ENCODE data around the gene CACNB2. TPM values are rescaled to one million over a fixed set of nuclear protein-coding genes. Genes with fewer than 3 reads are reported as not detected.

The CACNB2 gene
- polyA plus RNA-seq, 2 of the 4 experiments (the other 2 are of a cell fraction) = not detected

DNA sequence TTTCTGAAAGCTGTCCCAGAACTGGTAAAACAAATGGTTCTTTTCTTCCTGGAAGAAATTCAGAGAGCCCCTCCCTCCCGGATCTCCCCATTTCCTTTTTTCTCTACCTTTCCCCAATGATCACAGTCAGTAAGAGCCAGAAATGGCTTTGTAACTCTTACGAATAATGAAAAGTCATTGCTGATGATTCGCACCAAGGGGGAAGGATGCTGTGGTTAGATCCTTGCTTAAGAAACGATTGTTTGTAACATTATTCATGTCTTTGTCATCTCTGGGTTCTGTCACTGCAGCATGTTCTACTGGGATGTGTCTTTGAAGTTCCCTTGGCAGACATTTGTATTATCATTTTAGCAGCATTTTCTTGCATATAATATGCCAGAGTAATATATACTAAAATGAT lies 138.9 kb downstream of the CACNB2 start:
- FAIRE-seq (no peak), ATAC-seq (no peak), DNase-seq (ENCODE audit: low read depth in 1 of 2, low spot score in 1 of 2) (peak in 1 of 2 experiments; percentile 7)
- 18% methylated on average over 4 of the region's 4 CpGs for WGBS (ENCODE audit: missing lambda C conversion rate)
- ChIA-PET CTCF (no interaction called here), POLR2A (no interaction called here)
- H3K27ac ChIP-seq = no peak overlapping the region
- TF ChIP-seq CHD2 (IDR thresholded peaks at IDR 0.05; ENCODE audit: low read length, partially characterized antibody) (no peak), JUNB (IDR thresholded peaks at IDR 0.05) (no peak), NFE2L2 (conservative IDR thresholded peaks at IDR 0.05; ENCODE audit: low read length) (no peak), CEBPB (IDR thresholded peaks at IDR 0.05) (no peak), TFCP2L1 (CRISPR knock-in tag; IDR thresholded peaks at IDR 0.05) (no peak), ZC3H11A (IDR thresholded peaks at IDR 0.05) (no peak), POLR2A (IDR thresholded peaks at IDR 0.05; ENCODE audit: low read length) (no peak), EP300 (IDR thresholded peaks at IDR 0.05) (no peak), RARB (CRISPR knock-in tag; IDR thresholded peaks at IDR 0.05) (no peak), NPAS2 (CRISPR knock-in tag; IDR thresholded peaks at IDR 0.05; ENCODE audit: borderline replicate concordance) (no peak), RCOR1 (IDR thresholded peaks at IDR 0.05; ENCODE audit: low read depth, low read length) (no peak), SREBF2 (IDR thresholded peaks at IDR 0.05) (no peak), HOXA7 (CRISPR knock-in tag; IDR thresholded peaks at IDR 0.05) (no peak)
- TF ChIP-seq, protein P1, sequence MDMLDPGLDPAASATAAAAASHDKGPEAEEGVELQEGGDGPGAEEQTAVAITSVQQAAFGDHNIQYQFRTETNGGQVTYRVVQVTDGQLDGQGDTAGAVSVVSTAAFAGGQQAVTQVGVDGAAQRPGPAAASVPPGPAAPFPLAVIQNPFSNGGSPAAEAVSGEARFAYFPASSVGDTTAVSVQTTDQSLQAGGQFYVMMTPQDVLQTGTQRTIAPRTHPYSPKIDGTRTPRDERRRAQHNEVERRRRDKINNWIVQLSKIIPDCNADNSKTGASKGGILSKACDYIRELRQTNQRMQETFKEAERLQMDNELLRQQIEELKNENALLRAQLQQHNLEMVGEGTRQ (IDR thresholded peaks at IDR 0.05) = no peak
- TF ChIP-seq, protein P2, sequence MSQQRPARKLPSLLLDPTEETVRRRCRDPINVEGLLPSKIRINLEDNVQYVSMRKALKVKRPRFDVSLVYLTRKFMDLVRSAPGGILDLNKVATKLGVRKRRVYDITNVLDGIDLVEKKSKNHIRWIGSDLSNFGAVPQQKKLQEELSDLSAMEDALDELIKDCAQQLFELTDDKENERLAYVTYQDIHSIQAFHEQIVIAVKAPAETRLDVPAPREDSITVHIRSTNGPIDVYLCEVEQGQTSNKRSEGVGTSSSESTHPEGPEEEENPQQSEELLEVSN (IDR thresholded peaks at IDR 0.05; ENCODE audit: borderline replicate concordance, low read depth) = no peak
- no peaks in the 10 kb centered on the region for H3K4me1 ChIP-seq
- no peaks in the 10 kb centered on the region for H3K9me3 ChIP-seq
- H3K4me3 ChIP-seq = no peak overlapping the region
- no peak overlapping the region for H3K4me2 ChIP-seq

DNA sequence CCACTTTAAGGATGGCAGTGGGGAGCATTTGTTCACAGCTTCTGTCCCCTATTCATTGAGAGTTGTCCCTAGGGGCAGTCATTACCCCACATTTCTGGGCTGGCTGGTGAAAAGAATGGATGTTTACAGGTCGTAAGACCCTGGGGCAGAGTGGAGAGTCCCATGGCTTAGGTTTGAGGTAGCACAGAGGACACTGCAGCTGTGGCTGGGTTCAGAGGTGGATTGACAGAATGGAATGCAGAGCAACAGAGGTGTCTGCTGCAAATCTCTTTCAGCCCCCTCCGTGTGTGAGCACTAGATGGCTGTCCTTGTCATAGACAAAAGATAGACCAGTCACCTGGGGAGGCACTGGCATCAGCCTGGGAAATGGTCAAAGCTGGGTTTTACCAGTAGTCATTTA lies 141.9 kb downstream of the CACNB2 start:
- Histone ChIP-seq H3K27ac (no peak overlapping the region), H3K4me3 (no peak overlapping the region), H3K4me1 (no peaks in the 10 kb centered on the region), H3K9me3 (no peaks in the 10 kb centered on the region), H3K4me2 (no peak overlapping the region)
- DNase-seq (ENCODE audit: low read depth in 1 of 2, low spot score in 1 of 2) (no peak), ATAC-seq (no peak), FAIRE-seq (no peak)
- no peak for TF ChIP-seq ZFP36 (IDR thresholded peaks at IDR 0.05; ENCODE audit: borderline replicate concordance, partially characterized antibody)
- no peak for TF ChIP-seq HOXA7 (CRISPR knock-in tag; IDR thresholded peaks at IDR 0.05)
- no peak for TF ChIP-seq NPAS2 (CRISPR knock-in tag; IDR thresholded peaks at IDR 0.05; ENCODE audit: borderline replicate concordance)
- TF ChIP-seq, protein P3, sequence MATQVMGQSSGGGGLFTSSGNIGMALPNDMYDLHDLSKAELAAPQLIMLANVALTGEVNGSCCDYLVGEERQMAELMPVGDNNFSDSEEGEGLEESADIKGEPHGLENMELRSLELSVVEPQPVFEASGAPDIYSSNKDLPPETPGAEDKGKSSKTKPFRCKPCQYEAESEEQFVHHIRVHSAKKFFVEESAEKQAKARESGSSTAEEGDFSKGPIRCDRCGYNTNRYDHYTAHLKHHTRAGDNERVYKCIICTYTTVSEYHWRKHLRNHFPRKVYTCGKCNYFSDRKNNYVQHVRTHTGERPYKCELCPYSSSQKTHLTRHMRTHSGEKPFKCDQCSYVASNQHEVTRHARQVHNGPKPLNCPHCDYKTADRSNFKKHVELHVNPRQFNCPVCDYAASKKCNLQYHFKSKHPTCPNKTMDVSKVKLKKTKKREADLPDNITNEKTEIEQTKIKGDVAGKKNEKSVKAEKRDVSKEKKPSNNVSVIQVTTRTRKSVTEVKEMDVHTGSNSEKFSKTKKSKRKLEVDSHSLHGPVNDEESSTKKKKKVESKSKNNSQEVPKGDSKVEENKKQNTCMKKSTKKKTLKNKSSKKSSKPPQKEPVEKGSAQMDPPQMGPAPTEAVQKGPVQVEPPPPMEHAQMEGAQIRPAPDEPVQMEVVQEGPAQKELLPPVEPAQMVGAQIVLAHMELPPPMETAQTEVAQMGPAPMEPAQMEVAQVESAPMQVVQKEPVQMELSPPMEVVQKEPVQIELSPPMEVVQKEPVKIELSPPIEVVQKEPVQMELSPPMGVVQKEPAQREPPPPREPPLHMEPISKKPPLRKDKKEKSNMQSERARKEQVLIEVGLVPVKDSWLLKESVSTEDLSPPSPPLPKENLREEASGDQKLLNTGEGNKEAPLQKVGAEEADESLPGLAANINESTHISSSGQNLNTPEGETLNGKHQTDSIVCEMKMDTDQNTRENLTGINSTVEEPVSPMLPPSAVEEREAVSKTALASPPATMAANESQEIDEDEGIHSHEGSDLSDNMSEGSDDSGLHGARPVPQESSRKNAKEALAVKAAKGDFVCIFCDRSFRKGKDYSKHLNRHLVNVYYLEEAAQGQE (IDR thresholded peaks at IDR 0.05) = no peak
- TF ChIP-seq, protein P4, sequence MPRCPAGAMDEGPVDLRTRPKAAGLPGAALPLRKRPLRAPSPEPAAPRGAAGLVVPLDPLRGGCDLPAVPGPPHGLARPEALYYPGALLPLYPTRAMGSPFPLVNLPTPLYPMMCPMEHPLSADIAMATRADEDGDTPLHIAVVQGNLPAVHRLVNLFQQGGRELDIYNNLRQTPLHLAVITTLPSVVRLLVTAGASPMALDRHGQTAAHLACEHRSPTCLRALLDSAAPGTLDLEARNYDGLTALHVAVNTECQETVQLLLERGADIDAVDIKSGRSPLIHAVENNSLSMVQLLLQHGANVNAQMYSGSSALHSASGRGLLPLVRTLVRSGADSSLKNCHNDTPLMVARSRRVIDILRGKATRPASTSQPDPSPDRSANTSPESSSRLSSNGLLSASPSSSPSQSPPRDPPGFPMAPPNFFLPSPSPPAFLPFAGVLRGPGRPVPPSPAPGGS (IDR thresholded peaks at IDR 0.05) = no peak
- TF ChIP-seq NR3C1 (IDR thresholded peaks at IDR 0.05) = no peak
- CTCF ChIA-PET = no interaction called here
- POLR2A ChIA-PET = no interaction called here
- WGBS (ENCODE audit: missing lambda C conversion rate) = 2% methylated on average over 2 of the region's 2 CpGs

Measured in A549 (cell line).